Hematopoietic multipotent progenitor cell treated with erythropoietin and hydrocortisone succinate and interleukin-3 and kit ligand, for 4 days (in vitro differentiated cells): Measurements from ENCODE around the gene PYGB.
"Not testable (repeated sequence)": the region's sequence is repeated elsewhere in the genome, so short reads cannot be mapped to it uniquely, and the experiment has no call there.

ENCODE experiments used
- DNase-seq: peaks from one replicate; pipeline ENCODE4 v3.0.0-alpha.2; 2015

The PYGB gene

GRCh38 chr20:25249198-25249931, 1.5 kb downstream of the PYGB start:
- DNase-seq = peak; percentile 15

DNA sequence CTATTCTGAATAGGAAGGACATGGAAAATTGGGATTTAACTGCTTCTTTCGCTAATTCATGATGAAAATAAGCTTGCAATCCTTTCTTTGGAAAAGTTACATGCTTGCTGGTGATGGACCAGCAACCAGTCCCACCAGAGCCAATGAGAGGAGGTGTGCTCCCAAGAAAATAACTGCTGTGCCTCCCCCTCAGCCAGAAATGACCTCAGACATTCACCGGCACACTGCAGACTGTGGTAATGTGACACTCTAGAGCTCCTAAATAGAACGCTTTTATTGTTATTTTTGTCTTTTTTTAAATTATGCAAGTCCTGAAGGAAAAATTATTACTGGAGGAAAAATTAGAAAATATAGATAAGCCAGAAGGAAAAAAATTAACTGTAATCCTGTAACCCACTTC, 2.6 kb downstream of the PYGB start:
- DNase-seq = no peak

DNA sequence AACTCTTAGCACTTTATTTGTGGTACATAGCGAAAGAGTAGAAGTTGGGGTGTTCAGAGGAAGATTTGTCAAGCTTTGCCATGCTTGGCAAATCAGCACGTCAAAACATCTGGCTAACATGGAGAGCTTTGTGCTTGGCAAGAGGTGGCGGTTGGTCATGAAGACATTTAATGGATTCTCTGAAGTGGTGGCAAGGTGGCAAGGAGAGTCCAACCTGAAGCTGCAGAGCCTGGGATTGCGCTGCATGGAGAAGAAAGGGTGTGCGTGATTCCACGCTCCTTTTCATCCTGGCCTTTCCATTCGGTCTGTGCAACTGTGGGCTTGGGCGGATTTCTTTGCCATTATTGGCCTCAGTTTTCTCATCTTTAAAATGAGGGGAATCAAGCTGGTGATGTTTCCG, 3.1 kb downstream of the PYGB start:
- no peak for DNase-seq

DNA sequence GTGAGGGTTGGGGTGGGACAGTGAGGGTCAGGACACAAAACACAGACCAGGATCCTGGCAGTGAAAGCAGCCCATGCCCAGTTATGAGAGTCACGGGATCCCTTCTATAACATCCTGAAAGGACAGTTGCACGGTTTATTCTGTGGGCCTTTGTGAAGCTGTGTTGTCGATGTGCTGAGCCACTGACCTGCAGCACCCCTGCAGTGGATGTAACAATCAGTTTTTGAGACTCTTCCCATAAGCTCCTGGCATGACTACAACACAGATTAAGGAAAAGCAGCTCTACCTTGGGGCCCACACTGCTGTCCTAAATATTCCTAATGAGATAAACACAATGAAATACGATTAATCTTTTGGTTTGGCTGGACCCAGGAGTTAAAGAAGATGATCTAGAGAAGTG, 3.7 kb downstream of the PYGB start:
- DNase-seq = no peak

GRCh38 chr20:25252230-25252651, 4.4 kb downstream of the PYGB start:
- DNase-seq = no peak

DNA sequence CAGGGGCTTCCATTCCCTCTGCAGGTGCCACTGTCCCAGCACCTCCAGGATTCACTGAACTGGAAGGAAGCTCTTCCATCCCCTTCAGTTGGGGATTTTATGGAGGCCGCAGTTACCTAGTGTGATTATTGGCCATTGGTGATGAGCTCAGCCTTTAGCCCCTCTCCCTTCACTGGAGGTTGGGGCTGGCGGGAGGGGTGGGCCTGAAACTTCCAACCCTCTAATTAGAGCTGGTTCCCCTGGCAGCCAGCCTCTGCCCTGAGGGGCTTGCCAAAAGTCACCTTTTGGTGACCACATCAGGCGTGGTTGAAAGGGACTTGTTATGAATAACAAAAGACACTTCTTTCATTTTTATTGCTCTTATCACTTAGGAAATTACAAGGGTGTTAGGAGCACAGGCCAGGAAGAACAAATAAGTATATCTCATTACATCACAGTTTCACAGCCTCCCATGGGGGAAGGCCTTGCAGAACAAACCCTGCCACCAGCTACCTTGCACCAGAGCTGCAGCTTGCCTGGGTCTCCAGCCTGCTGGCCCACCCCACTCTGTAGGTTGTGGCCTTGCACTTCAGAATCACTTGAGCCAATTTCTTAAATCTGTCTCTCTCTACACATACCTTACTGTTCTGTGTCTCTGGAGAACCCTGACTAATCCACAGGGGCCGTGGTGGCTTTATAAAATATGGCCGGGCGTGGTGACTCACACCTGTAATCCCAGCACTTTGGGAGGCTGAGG, 5.0 kb downstream of the PYGB start:
- DNase-seq = no peak

DNA sequence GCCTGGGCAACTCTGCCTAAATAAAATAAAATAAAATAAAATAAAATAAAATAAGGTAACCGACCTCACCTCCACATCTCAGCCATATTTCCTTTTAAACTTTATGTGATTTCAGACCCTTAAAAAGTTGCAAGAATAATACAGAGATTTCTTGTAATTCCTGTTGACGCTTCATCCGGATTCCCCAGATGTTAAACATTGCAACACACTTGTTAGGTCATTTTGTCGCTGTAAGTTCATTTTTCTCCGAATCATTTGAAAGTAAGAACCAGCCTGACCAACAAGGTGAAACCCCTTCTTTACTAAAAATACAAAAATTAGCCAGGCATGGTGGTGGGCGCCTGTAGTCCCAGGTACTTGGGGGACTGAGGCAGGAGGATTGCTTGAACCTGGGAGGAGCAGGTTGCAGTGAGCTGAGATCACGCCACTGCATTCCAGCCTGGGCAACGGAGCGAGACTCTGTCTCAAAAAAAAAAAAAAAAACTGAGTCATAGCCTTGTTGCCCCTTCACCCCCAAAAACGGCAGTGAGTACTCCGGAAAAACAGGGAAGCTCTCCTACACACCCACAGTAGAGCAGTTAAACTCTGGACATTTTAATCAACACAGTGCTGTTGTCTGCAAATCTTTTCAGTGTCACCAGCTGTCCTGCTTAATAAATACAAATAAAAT, 5.9 kb downstream of the PYGB start:
- DNase-seq = no peak

DNA sequence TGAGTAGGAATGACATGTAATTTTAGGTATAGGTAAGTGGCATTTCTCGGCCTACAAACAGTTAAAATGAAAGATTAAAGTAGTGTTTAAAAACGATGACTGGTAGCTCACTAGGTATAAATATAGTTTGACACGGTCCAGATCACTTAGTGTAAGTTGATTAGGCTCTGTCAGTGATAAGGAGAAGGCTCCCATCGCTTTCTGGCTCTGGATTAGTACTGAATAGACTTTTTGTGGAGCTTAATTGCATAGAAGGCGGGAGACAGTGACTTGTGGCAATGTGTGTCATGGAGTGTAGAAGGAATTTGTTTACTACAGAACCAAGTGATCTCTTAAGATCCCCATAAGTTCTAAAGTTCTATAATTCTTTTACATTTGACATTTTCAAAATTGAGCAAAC, 6.7 kb downstream of the PYGB start:
- DNase-seq = no peak

- DNase-seq = no peak
Observed at GRCh38 chr20:25254986-25255680, 7.2 kb downstream of the PYGB start.

DNA sequence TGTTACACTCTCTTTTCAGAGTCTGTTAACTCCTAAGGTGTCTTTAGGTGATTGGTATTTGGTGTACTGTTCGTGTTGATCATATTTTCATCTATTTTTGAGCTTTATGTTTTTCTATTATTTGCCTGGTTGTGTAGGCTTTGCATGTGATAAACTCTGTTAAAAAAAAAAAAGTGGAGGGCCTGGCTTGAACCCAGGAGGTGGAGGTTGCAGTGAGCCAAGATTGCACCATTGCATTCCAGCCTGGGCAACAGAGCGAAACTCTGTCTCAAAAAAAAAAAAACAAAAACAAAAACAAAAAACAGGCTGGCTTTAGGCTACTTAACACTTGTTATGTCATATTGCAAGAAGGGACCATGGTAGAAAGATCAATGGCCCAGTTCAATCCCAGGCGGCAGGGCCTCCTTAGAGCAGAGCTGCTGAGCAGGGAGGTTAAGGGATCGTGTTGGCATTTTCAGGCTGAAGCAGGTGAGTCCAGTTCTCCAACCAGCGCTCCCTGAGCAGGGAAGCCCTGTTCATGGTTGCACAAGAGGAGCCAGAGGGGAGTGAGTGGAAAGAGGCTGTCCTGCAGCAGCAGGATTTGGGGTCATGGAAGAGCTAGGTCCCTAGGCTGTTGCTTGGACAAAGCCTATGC, 8.5 kb downstream of the PYGB start:
- DNase-seq = no peak

- no peak for DNase-seq
Observed at GRCh38 chr20:25257130-25257529, 9.2 kb downstream of the PYGB start.

GRCh38 chr20:25257756-25258475, 10.0 kb downstream of the PYGB start:
- DNase-seq = no peak

DNA sequence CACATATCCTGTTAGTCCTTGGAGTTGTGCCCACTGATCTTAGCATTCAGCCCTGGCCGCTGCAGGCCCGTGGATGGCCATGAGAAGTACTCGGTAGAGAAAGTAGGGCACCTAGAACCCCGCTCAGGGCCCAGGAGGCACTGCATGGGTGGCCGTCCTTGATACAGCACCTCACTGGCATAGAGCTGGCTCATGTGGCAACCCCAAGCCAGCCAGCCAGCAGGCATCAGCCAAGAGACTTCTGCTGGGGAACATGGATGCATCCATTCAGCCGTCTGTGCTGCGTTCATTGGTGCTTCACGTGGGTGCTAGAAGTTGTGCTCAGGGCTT, 10.6 kb downstream of the PYGB start:
- no peak for DNase-seq

DNA sequence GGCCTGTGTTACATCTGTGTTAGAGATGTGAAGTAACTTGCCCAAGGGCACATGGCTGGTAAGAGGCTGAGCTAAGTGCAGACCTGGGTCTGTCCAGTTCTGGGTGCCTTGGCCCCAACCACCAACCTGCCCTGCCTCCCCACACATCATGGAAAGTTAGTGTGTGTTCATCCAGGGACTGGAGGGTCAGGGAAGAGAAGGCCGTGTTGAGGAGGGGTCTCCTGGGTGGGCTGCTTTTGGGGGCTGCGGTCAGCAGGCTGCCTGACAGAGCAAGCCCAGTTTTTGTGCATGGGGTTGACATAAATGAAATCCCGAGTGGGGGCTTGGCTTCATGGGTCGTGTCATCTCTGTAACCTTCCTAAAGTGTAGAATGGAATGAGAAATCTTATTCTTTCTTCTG, 10.9 kb downstream of the PYGB start:
- no peak for DNase-seq

- no peak for DNase-seq
Observed at GRCh38 chr20:25259358-25259757, 11.5 kb downstream of the PYGB start.

DNA sequence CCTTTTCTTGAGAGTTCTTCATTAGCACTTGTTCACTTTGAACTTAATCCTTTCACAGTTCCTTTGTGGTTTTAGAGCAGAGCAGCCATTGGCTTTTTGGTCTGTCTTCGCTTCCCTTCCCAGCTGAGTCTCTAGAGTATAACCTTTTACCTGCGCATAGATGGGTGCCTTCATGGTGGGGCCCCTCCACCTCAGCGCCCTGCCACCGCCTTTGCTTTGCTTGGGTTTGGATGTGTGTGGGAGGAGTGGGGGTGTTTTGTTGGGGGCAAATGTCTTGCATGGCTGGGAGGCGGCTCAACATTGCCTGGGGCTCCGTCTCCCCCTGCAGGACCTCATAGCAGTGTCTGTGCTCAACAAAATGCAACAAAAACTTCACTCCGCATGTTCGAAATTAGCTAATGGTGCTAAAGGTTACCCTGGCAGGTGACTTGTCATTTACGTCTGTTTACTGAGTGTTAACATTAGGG, 11.9 kb downstream of the PYGB start:
- no peak for DNase-seq

- DNase-seq = not testable (repeated sequence)
Observed at GRCh38 chr20:25260770-25261437, 13.0 kb downstream of the PYGB start.

DNA sequence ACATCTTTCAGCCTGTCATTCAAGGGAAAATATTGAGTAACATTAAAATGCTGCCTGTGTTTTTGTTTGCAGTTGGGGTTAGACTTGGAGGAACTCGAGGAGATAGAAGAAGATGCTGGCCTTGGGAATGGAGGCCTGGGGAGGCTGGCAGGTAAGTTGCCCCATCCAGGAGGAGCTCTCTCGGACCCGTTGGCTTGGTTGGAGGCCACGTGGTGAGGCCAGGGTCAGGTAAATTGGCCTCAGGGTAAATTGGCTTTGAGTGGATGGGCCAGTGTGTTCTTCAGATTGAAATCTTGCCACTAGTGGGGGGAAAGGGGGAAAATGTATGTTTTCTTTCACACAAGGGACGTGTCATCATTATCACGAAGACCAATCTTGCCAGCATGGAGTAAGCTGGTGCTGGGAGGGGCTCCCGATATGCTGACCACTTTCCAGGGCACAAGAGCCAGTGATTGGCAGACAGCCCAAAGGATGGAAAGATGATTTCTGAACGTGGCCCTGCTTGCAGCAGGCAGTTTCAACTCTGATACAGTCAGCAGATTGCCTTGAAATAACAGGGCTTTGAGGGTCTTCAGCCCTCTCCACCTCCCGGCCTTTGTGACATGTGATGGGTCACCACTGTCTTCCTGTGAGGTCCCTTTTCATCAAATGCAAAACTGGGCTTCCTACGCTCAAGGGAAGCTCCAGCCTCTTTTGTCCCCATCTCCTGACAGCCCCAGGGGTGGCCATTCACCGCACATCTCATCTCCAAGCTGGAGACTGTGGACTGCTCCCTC, 21.4 kb downstream of the PYGB start:
- DNase-seq = no peak

DNA sequence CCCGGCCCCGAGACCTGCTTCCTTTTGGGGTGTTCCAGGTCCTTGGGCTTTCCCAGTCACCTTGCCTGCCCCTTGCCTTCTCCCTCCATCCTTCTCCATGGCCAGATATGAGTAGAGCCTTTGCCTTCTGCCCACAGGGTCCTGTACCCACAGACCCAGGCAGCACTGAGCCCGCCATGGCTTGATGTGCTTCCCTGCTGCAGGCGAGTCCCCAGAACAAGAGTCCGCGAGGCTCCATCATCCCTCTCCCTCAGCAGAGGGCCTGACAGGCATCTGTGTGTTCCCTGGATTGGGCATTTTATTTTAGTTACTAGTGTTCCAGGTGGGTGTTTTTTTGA, 21.9 kb downstream of the PYGB start:
- no peak for DNase-seq

- no peak for DNase-seq
Observed at GRCh38 chr20:25270829-25271251, 23.0 kb downstream of the PYGB start.
